HG02763 (cell line): ENCODE measurements around the gene CLEC4D.
"Not testable (repeated sequence)": the region's sequence is repeated elsewhere in the genome, so short reads cannot be mapped to it uniquely, and the experiment has no call there.

ENCODE experiments used
- ATAC-seq: cut with Tn5 transposase; IDR thresholded peaks from one replicate; pipeline ENCODE4 v1.9.1; 2021; ENCODE audit warnings: mild to moderate bottlenecking, moderate library complexity; ENCODE audit not compliant: unreplicated experiment

The CLEC4D gene

DNA sequence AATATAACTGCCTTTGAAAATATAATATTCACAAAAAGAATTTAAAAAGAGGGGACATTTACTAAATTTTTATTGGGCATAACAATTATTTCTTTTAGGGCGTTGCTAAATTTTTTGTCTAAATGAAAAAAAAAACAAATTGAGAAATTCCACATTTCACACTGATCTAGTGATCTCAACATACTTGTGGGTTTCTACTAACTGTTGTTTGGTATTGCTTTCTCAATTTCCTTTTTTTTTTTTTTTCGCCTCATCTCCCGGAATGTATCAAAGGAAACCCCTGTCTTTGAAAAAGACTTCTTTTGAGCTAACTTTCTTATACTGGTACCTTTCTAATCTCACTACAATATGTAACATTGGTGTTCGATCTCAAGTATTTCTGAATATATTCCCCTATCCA lies at the start of gene CLEC4D:
CLEC4D (plus strand) TSS at position 248 of the 400 bp plus-strand sequence. CDS start 230 bp downstream, outside the sequence.
- no peak for ATAC-seq

DNA sequence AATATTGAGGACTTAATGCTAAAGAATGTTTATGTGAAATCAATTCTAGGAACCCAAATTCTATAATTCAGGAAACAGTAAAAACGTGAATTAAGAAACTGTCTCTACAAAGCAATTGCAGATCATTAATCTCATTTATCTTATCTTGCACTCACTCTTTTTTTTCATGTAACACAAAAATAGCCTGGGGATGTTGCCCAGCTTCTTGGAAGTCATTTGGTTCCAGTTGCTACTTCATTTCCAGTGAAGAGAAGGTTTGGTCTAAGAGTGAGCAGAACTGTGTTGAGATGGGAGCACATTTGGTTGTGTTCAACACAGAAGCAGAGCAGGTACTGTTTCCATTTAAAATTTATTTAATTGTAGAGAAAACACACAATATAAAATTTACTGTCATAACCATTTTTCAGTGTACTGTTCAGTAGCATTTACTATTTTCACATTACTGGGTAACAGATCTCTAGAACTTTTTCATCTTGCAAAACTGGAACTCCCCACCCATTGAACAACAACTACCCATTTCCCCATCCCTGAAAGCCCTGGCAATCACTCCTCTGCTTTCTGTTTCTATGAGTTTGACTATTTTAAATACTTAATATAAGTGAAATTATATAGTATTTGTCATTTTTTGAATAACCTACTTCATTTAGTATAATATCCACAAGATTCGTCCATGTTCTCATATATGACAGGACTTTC lies 47.9 kb upstream of the CLEC4D start:
- ATAC-seq: no peak

DNA sequence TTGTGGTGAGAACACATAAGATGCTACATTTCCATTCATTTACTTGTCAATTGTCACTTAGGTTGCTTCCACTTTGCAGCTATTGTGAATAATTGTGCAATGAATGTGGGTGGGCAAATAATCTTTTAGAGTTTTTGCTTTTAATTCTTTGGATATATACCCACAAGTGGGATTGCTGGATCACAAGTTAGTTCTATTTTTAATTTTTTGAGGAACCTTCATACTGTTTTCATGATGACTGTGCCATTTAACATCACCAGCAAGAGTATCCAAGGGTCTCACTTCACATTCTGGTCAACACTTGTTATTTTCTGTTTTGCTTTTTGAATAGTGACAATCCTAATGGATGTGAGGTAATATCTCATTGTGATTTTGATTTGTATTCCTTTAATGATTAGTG lies 47.1 kb upstream of the CLEC4D start:
- ATAC-seq: no peak

DNA sequence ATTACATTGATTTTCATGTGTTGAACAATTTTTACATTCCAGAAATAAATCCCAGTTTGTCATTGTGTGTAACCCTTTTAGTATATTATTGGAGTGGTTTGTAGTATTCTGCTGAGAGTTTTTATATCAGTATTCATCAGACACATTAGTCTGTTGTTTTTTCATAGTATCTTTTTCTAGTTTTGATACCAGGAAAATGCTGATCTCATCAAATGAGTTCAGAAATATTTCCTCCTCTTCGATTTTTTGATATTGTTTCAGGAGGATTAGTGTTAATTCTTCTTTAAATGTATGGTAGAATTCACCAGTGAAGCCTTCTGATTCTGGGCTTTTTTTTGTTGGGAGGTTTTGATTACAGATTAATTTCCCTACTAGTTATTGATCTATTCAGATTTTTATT lies 42.2 kb upstream of the CLEC4D start:
- ATAC-seq: no peak

DNA sequence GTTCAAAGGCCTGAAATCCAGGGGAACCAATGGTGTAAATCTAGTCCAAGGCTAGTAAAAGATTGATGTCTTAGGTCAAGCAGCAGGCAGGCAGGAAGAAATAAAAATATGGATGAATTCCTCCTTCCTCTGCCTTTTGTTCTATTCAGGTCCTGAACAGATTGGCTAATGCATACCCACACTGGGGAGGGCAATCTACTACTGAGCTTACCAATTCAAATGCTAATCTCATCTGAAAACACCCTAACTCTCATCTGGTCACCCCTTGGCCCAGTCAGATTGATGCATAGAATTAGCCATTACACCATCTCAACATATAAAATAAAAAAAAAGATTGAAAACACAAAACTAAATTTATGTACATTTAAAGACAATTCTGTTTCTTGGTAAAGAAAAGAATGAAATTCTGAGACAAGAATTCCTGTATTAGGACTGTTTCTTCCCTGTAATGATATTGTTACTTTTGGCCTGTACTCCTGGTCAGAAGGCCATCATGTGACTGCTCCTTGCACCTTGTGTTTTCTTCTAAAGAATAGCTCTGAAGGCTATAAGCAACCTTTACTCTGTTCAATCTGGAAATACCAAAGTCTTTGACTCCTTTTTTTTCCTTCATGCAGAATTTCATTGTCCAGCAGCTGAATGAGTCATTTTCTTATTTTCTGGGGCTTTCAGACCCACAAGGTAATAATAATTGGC lies 37.6 kb upstream of the CLEC4D start:
- ATAC-seq: no peak

DNA sequence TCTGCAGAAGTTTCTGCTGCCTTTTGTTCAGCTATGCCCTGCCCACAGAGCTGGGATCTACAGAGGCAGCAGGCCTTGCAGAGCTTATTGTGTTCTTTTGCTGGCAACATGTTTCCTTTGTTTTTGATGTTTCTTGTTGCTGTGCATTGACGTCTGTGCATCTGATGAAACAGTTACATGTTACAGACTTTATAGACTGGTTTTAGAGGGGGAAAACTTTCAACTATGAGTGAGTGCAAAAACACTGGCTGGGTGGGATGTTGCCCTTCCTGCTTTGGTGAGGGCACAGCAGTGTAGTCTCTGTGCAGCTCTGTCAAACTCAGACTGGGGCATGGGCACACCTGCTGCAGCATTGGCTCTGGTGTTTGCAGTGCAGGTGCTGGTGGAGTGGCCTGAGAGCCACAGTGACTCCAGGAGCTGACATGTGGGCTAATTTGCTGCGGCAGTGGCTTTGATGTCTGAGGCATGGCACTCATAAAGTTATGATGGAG lies 30.7 kb upstream of the CLEC4D start:
- ATAC-seq: no peak

DNA sequence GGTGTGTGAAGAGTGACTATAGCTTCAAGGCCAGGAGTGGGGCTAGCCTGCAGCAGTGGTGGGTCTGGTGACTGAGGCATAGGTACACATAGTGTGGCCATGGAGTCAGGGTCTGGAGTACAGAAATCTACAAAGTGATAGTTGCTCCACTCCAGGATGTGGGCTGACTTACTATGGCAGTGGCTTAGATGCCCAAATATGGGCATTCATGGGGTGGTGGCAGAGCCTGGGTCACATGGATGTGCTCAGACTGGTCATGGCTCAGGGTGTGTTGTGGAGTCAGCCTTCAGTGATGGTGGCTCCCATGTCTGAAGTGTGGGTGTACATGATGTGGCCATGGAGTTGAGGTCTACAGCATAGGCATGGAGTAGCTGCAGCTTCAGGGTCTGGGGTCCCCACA lies 30.2 kb upstream of the CLEC4D start:
- no peak for ATAC-seq

DNA sequence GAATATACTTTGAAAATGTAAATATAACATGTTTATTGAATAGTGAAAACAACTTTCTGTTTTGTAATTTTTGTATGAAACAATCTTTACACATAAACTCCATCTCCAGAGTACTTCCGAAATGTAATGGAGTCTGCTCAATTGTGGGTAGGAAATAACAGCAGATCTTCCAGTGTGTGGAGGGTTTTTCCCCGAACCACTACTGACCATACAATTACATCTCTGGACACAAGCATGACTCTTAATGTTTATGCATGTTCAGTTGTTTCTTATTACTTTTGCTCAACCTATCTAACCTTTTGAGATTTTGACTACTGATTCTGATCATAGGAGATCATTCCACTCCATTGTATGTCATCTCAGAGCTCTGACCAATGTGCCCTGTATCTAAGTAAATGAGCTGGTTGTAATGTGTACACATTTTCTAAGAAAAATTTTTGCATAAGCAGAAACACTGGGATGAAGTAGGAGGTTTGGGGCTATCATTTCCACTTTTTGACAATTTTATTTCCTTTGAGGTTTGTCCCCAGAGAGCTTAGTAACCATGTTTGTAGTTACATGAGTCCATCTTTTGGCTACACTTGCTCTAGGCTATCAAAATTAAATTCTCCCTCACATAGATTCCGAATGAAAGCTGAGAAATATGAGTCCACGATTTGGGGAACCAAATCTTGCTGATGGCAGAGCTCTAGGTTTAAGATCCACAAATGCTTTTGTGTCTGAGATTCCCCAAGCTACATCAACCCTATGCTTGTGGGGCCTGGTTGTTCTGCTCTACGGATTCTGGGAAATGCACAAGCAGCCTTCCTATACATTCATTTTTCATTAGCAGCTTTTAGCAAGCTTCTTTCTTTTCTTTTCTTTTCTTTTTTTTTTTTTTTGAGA lies 21.4 kb upstream of the CLEC4D start:
- ATAC-seq: no peak

DNA sequence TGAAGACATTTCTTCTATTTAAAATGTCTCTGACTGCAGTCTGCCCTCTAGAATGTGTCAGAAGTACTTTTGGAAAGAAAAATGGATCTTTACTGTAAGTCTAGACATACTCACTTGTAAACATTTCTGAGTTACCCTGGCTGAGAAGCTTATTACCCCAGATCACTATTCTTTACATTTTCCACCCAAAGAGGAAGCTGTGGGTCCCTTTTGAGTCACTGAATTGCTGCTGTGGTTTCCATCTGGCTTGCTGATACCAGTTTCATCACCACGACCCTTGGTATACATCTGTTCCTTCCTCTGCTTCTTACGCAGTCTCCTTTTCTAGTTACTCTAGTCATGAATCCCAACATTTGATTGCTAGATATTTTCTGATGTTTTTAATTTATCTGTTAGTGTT lies 20.2 kb upstream of the CLEC4D start:
- ATAC-seq: peak; percentile 99

DNA sequence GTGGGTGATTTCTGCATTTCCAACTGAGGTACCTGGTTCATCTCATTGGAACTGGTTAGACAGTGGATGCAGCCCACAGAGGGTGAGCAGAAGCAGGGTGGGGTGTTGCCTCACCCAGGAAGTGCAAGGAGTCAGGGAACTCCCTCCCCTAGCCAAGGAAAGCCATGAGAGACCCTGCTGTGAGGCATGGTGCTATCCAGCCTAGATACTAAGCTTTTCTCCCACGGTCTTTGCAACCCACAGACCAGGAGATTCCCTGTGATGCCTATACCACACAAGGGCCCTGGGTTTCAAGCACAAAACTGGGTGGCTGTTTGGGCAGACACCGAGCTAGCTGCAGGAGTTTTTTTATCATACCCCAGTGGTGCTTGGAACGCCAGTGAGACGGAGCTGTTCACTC lies 17.6 kb upstream of the CLEC4D start:
- not testable (repeated sequence) for ATAC-seq

DNA sequence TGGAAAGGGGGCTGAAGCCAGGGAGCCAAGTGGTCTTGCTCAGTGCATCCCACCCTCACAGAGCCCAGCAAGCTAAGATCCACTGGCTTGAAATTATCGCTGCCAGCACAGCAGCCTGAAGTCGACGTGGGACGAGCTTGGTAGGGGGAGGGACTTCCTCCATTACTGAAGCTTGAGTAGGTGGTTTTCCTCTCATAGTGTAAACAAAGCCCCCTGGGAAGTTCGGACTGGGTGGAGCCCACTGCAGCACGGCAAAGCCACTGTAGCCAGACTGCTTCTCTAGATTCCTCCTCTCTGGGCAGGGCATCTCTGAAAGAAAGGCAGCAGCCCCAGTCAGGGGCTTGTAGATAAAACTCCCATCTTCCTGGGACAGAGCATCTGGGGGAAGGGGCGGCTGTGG lies 17.2 kb upstream of the CLEC4D start:
- ATAC-seq: not testable (repeated sequence)

DNA sequence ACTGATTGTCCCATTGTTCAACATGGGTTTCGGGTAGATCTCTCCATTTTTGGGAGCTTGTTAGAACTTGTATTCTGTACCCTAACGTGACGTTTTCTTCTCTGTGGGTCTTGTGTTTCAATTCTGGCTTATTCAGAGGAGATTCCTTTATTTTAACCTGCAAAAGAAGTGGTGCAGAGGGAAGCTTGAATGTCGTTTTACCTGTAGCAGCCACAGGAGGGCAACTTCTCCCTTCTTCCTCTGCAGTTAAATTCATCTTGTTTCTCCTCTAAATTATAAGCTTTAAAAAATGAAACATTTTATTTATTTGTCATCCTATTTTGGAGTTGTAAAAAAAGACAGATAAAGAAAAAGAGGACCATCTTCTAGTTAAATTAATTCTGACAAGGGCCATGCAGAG lies 13.7 kb upstream of the CLEC4D start:
- no peak for ATAC-seq

DNA sequence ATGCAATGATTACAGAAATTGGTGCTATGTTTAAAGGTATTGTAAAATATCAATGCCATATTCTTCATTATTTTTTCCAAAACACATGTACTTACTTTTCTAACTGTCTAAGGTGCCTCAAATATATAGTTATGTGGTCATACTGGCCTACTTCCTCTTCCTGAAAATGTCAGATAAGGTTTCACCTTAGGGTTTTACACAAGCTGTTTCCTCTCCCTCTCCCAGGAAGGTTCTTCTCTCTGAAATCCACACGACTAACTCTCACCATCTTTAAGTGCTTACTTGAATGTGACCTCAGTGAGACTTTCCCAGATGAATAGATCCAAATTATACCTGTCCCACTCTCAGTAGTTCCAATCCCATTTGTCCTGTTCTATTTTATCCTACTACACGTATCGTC lies 11.6 kb upstream of the CLEC4D start:
- ATAC-seq: no peak

DNA sequence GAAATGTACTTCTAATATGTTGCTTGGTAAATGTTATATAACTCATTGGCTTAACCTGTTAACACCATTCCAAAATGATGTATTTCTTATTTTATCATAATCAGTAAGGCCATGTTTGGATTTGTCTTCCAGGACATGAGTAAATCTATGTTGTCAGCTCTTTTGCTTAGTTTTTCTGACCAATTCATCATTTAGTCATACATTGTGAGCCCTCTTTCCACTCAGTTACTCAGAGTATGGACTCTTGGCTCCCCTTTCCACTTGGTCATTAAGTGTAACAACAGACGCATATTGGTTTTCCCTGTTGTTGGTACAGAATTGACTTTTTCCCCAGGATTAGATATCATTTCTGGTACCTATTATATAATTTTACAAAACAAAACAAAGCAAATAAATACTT lies 9.0 kb upstream of the CLEC4D start:
- no peak for ATAC-seq

DNA sequence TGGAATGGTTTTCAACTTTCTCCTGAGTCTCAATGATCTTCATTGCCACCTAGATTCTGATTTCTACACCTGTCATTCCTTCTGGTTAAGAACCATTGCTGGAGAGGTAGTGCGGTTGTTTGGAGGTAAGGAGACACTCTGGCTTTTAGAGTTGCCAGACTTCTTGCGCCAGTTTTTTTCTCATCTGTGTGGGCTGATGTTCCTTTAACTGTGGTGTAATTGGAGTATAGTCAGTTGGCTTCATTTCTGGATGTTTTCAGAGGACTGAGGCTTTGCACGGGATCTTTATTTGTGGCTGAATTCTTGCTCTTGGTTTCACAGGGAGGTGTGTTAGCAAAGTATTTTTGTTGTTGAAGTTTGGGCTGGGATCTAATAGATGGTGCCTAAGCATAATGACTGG lies 5.7 kb upstream of the CLEC4D start:
- no peak for ATAC-seq

DNA sequence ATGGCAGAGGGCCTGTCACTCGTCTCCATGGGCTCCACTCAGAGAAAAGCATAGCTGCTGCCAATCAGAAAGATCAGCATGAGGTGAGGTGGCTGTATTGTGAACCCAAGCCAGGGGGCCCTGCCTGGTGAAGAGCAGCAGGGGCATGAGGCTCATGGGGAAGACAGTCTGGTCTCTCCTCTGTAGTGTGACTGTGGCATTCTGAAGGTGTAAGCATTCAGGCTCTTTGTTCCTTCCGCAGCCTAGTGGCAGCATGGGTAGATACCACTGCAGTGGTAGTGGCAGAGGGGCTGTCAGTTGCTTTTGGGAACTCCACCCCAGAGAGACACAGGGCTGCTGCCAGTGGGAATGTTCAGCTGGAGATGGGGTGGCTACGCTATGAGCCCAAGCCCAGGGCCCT lies 5.1 kb upstream of the CLEC4D start:
- ATAC-seq: no peak

DNA sequence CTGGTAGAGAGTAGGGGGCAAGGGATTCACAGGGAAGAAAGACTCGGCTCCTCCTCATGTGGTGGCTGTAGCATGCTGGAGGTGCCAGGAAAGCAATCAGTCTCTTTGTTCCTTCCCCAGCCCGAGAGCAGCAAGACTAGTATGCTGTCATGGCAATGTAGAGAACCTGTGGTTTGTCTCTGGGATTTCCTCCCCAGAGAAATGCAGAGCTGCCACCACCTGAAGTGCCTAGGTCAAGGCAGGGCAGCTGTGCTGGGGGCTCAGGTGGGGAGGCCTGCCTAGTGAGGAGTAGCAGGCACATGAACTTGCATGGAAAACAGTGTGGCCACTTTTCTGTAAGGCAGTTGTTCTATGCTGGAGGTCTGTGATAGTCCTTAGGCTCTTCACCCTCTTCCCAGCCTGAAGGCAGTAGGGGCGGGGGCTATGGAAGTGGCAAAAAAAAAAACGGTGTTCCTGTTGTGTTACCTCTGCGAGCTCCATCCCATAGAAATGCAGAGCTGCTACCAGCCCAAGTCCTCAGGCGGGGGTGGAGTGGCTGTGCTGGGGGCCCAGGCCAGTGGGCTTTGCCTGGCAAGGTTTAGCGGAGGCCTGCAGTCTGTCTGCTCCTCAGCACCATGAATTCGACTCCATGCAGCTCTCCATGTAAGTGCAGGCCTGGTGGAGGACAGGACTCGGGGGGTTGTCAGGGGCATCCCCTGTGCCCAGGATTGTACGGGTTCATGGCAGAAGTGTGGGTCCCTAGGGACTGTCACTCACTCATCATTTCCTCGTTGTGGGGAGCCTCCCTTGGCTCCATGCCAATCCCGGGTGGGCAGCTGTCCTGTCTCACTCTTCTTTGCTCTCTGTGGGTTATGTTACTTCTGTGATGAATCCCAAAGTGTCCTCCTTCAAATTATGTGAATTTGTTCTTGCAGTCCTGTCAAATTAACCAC lies 4.1 kb upstream of the CLEC4D start:
- ATAC-seq: no peak

DNA sequence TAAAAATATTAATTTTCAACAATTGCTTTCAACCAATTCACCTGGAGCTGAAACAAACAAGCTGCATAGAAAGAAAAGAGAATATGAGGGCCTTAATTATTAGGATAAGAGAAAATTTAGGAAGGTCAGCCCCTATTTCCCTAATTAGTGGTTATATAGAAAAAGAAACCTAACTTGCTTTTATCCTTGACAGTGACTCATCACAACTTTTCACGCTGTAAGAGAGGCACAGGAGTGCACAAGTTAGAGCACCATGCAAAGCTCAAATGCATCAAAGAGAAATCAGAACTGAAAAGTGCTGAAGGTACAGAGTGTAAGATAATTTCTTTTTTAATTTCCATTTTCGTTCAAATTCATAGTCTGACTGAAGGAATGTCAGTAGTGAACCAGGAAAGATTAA lies 4.7 kb downstream of the CLEC4D start:
- ATAC-seq: no peak

DNA sequence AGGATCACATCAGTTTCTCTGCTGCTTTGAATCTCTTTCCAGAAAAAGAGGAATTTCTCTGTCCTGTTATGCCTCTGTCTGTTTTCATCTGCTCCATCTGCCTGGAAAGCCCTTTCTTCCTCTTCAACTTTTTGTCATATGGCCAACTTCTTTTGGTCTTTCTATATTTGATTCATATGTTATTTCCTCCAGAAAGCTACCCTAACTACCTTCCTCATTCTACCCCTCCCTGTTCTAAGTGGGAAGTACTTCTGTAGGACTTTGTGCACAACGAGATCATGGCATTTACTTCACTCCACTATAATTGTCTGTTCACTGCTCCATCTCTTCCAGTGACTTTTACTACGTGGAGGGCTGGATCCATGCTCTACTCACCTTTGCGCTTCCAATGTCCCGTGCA lies 5.9 kb downstream of the CLEC4D start:
- no peak for ATAC-seq
